Transverse colon (tissue), 4 donors: Measurements from ENCODE around the gene SYNPO2. TPM values are rescaled to one million over a fixed set of nuclear protein-coding genes. Genes with fewer than 3 reads are reported as not detected.

ENCODE experiments used
- DNase-seq: peaks from one replicate; pipeline ENCODE4 v3.0.0-alpha.2; 2019
- H3K27ac ChIP-seq, 4 donors: fragments of 200-600 bp; sonication (generic); 2 replicates each; pipeline ENCODE4 v1.5.1; 2016 to 2018; ENCODE audit warnings: inconsistent platforms in 4 of 4
- H3K27me3 ChIP-seq: fragments of 200-600 bp; sonication (generic); 2 replicates; pipeline ENCODE4 v1.5.1; 2017; ENCODE audit warnings: inconsistent platforms
- H3K36me3 ChIP-seq, 4 donors: fragments of 200-600 bp; sonication (generic); 2 replicates each; pipeline ENCODE4 v1.5.1; 2017 to 2019; ENCODE audit warnings: inconsistent platforms in 4 of 4
- H3K4me1 ChIP-seq, 4 donors: fragments of 200-600 bp; sonication (generic); 2 replicates each; pipeline ENCODE4 v1.5.1; 2017 to 2020; ENCODE audit warnings: inconsistent platforms in 4 of 4
- H3K4me3 ChIP-seq, 4 donors: fragments of 200-600 bp; sonication (generic); 1 replicate in 1 of 4; 2 replicates in 3 of 4; pipeline versions ENCODE4 v1.5.1 to v1.6.1; 2017 to 2019; ENCODE audit warnings: inconsistent platforms in 4 of 4
- H3K9me3 ChIP-seq, 2 donors: fragments of 200-600 bp; sonication (generic); 2 replicates each; pipeline ENCODE4 v1.5.1; 2017 to 2019; ENCODE audit warnings: inconsistent platforms in 2 of 2
- CTCF ChIP-seq, 5 experiments: fragments of 200-600 bp in 3 of 5; fragments of 450-650 bp in 2 of 5; sonication (generic) in 3 of 5; IDR thresholded peaks; 1 replicate in 2 of 5; 2 replicates in 3 of 5; pipeline ENCODE4 v1.5.1; 2016 to 2017; ENCODE audit warnings: antibody characterized with exemption in 5 of 5, inconsistent platforms in 3 of 5, mild to moderate bottlenecking in 2 of 5, moderate library complexity in 1 of 5
- EP300 ChIP-seq: sonication (generic); formaldehyde crosslinking; IDR thresholded peaks from one replicate; pipeline ENCODE4 v1.6.1; 2017; ENCODE audit warnings: antibody characterized with exemption, low read depth
- POLR2A ChIP-seq: fragments of 450-650 bp; IDR thresholded peaks from one replicate; pipeline ENCODE4 v1.6.1; 2016; ENCODE audit warnings: antibody characterized with exemption, mild to moderate bottlenecking, moderate library complexity
- POLR2AphosphoS5 ChIP-seq, 3 donors: sonication (generic); formaldehyde crosslinking; IDR thresholded peaks; one replicate each; pipeline ENCODE4 v1.6.1; 2016; ENCODE audit warnings: antibody characterized with exemption in 3 of 3
- WGBS, 2 donors: methylation state at CpG; one replicate each; pipeline ENCODE4 v1.1.5; 2018; ENCODE audit warnings: low coverage in 1 of 2; 5-methylcytosine and 5-hydroxymethylcytosine counted together
- in situ Hi-C, 4 donors: fragments of 200-750 bp; cut with MboI; loops; one replicate each; pipeline versions ENCODE4 v1.15.0 to v1.15.1; 2017; ENCODE audit warnings: low sequenced_read_pairs in 3 of 4, low pct_ligation_motif_present in 1 of 4, low pct_unique_long_range_greater_than_20kb in 1 of 4
- intact Hi-C: fragments of 100-400 bp; cut with DNase I; formaldehyde crosslinking; loops from one replicate; pipeline ENCODE4 v1.15.1; 2023; ENCODE audit warnings: low total_unique reads
- total RNA-seq, 4 donors: library from RNA; depleted of rRNA; stranded (reverse); fragments of >200 nt; gene quantifications; one replicate each; pipeline ENCODE4 v1.1.0, GENCODE V29; 2016

The SYNPO2 gene
- total RNA-seq, 4 donors from 2014 or later: 99.7 to 400 (median 145) TPM

- no peak overlapping the region for H3K4me3 ChIP-seq
- TF ChIP-seq POLR2A (no peak), POLR2AphosphoS5 (IDR thresholded peaks at IDR 0.05) (no peak), CTCF (IDR thresholded peaks at IDR 0.05) (no peak), EP300 (no peak)
- H3K4me1 ChIP-seq: peaks cover 0 to 23% (median 2%) of the 10 kb centered on the region in 4 donors
- H3K27ac ChIP-seq: peak overlapping the region; percentile 3 to 77 (median 74)
- H3K27me3 ChIP-seq: no peaks in the 10 kb centered on the region
- in situ Hi-C loops: no loop called here
- WGBS, 2 donors: 65% methylated on average over 3 of the region's 3 CpGs
- intact Hi-C loops: no loop called here
- no peaks in the 10 kb centered on the region for H3K9me3 ChIP-seq
- no peaks in the 10 kb centered on the region for H3K36me3 ChIP-seq
- DNase-seq: no peak
These were observed 47.8 kb downstream of the SYNPO2 start for GRCh38 chr4:118936406-118936805.

- Histone ChIP-seq H3K4me1 (peaks cover 0 to 22% (median 2%) of the 10 kb centered on the region in 4 donors), H3K9me3 (no peaks in the 10 kb centered on the region), H3K4me3 (no peak overlapping the region), H3K27ac (peak overlapping the region; percentile 72 to 77 (median 74)), H3K36me3 (no peaks in the 10 kb centered on the region), H3K27me3 (no peaks in the 10 kb centered on the region)
- no peak for DNase-seq
- intact Hi-C loops (no loop called here), in situ Hi-C loops (no loop called here)
- 73 to 75% methylated on average over 9 to 10 of the region's 10 CpGs for WGBS, 2 donors
- TF ChIP-seq POLR2A (no peak), CTCF (IDR thresholded peaks at IDR 0.05) (no peak), EP300 (no peak), POLR2AphosphoS5 (IDR thresholded peaks at IDR 0.05) (peak in 1 of 3 donors; percentile 7)
These were observed 50.6 kb downstream of the SYNPO2 start for GRCh38 chr4:118939169-118939783.

- peak overlapping the region; percentile 72 to 77 (median 74) for H3K27ac ChIP-seq
- TF ChIP-seq POLR2AphosphoS5 (IDR thresholded peaks at IDR 0.05) (peak in 1 of 3 donors; percentile 14), EP300 (no peak), CTCF (IDR thresholded peaks at IDR 0.05) (no peak), POLR2A (no peak)
- DNase-seq: peak; percentile 15
- WGBS, 2 donors: 38 to 55% methylated on average over 1 of the region's 1 CpG
- no peak overlapping the region for H3K4me3 ChIP-seq
- H3K36me3 ChIP-seq: no peaks in the 10 kb centered on the region
- intact Hi-C loops: no loop called here
- no peaks in the 10 kb centered on the region for H3K9me3 ChIP-seq
- in situ Hi-C loops: no loop called here
- H3K4me1 ChIP-seq: peaks cover 0 to 22% (median 2%) of the 10 kb centered on the region in 4 donors
- H3K27me3 ChIP-seq: no peaks in the 10 kb centered on the region
These were observed 52.5 kb downstream of the SYNPO2 start for GRCh38 chr4:118941149-118941548.

- Histone ChIP-seq H3K27me3 (no peaks in the 10 kb centered on the region), H3K4me3 (no peak overlapping the region), H3K4me1 (peaks cover 0 to 24% (median 2%) of the 10 kb centered on the region in 4 donors), H3K36me3 (no peaks in the 10 kb centered on the region), H3K9me3 (no peaks in the 10 kb centered on the region), H3K27ac (peak overlapping the region; percentile 72 to 77 (median 74))
- WGBS, 2 donors: 25 to 60% methylated on average over 2 to 6 of the region's 6 CpGs
- in situ Hi-C loops (no loop called here), intact Hi-C loops (no loop called here)
- TF ChIP-seq POLR2A: no peak
- no peak for TF ChIP-seq EP300
- no peak for TF ChIP-seq CTCF (IDR thresholded peaks at IDR 0.05)
- TF ChIP-seq POLR2AphosphoS5 (IDR thresholded peaks at IDR 0.05): no peak
- DNase-seq: no peak
These were observed 53.1 kb downstream of the SYNPO2 start for GRCh38 chr4:118941799-118942198.
